Stimulated activated CD8-positive, alpha-beta memory T cell treated with anti-CD3 and anti-CD28 coated beads, Interleukin-4, amount 100 ng/mL, for 4 hours (primary cell): ENCODE results near the gene RPN2.

ENCODE experiments used
- DNase-seq, 2 donors: peaks; one replicate each; pipeline ENCODE4 v3.0.0-alpha.2; 2020; ENCODE audit warnings: low read depth in 2 of 2, low spot score in 1 of 2

The RPN2 gene

DNA sequence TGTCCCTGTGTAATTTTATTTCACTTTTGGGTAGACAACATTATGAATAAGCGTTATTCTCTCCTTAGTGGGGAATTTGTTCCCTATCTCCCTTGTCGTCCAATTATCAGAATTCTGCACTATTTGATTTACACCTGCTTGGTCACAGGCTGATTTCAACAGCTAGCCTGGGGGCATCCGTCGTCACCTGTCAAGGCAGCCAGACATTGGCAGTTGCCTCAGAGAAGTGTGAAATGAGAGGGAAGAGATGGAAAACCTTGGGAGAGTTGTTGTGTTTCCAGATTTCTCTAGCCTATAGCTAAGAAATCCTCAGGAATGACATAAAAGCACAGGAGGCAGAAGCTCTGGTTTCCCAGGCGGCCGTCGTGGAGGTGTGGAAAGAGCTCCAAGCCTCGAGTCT, 83.4 kb downstream of the RPN2 start:
- no peak for DNase-seq

DNA sequence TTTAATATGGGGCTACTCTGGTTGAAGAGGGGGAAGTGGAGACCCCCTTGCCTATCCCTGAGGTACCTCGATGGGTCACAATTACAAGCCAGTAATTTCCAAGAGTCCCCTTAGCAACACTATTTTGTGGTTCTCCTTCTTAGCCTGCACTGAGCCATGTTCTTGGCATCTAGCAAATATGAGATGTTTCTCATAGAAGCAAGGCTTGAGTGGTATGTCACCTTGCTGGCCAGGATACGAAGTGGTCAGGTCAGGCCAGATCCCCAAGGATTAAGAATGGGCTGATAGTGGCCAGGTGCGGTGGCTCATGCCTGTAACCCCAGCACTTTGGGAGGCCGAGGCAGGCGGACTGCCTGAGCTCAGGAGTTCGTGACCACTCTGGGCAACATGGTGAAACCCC, 84.6 kb downstream of the RPN2 start:
- no peak for DNase-seq

DNA sequence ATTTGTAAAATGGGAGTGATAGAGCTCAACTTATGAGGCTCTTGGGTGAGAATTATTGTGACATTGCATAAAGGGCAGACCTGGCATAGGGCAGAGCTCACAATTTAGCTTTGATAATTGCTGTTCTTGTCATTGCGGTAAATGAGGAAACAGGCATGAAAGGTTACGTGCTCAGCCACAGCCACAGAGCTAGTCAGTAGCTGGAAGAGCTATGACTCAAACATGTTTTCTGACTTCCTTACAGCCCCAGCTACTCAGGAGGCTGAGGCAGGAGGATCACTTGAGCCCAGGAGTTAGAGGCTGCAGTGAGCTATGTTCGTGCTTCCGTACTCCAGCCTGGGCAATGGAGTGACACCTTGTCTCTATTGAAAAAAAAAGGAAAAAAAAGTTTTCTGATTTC, 86.0 kb downstream of the RPN2 start:
- DNase-seq = no peak

DNA sequence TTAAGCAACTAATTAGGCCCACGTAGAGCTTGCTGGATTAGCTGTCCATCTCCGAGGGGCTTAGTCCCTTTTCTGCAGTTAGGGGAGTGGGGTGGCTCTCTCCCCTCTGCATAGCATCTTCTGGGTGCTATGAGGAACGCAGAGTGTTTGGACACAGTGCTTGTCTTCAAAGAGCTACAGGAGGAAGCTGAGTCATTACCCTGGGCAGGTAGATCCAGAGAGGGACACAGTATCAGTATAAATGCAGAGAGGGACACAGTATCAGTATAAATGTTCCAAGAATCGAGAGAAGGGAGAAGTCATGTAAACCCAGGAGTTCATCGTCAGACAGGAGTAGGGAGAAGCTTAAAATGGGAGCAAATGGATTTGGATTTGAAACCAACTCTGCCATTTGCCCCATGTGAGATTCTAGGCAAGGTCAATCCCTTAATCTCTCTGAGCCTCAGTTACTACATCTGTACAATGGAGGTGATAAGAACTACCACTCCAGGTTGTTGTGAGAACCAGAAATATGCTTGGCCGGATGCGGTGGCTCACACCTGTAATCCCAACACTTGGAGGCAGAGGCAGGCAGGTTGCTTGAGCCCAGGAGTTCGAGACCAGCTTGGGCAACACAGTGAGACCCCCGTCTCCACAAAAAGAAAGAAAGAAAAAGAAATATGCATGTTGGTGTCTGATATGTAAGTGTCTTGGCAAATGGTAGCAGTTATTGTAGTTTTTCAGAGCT, 88.0 kb downstream of the RPN2 start:
- DNase-seq = no peak

DNA sequence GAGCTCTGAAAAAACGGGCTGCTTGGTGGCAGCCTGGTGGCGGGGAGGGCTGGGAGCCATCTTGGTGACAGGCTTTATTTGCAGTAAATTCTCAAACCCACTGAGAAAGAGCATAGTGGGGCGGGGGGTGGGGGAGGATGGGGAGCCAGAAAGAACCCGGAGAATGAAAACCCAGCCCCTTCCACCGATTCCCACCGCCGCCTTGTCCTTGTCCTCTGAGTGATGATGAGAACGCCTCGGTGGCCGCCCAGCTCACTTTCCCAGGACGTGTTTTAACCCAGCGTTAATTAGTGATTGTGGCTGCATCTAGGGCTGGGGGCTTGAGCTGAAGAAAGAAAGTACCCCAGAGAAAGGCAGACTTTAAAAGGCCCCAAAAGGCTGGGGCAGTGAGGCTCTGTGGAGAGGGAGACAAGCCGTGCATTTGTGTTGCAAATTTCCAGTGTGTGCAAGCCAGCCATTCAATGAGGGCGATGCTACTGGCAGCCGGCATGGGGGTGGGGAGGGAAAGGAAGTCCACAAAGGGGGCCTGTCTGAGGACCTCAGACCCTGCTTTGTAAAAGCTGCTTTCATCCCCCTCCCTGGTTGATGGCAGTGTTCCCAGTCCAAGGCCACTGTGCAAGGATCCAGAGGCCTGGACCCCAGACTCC, 88.7 kb downstream of the RPN2 start:
- no peak for DNase-seq

DNA sequence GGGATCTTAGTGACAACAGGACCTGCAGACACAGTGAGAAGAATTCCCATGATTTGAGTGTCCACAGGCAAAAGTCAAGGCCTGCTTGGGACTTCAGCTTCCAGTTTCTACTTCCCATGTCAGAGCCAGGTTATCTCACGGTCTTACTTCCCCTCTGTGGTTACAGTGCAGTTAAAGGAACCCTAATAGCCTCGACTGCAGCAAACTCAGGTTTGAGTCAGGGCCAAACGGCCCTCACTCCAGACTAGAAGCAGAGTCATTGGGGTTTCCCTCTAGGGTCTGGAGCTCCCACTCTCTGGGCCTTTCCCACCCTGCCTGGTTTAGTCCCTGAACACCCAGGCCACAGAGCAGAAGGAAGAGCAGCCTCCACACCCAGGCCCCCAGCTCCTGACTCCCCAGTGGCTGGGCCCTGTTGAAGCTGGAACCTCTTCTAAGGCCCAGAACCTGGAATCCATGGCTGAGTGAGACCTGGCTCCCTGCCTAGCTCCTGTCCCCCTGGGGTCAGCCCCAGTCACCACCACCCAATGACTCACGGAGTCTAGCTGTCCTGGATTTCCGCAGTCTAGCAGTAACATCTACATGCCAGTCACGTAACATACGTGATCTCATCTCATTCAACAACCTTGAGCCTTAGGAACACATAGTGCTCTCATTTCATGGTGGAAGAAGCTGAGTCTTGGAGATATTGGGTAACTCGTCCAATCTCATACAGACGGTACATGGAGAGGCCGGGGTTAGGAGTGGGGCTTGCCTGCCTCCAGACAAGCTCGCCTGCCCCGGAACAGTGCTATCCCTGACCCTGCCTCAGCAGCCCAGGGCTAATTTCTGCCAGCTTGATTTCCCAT, 91.7 kb downstream of the RPN2 start:
- DNase-seq = no peak

DNA sequence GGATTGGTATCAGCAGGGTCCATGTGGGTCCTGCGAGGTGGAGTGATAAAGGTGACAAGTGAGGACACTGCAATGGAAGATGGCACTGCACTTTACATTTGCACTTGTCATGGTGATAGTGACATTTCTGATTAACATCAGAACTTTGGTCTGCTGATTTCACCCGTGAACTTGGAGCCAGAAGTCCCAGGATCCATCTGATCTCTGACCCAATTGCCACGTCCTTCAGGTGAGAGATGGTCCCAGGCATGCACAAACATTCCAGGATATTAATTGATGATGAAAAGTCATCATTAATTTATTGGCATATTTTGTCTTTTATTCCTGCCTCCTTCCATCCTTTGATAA, 92.3 kb downstream of the RPN2 start:
- no peak for DNase-seq

DNA sequence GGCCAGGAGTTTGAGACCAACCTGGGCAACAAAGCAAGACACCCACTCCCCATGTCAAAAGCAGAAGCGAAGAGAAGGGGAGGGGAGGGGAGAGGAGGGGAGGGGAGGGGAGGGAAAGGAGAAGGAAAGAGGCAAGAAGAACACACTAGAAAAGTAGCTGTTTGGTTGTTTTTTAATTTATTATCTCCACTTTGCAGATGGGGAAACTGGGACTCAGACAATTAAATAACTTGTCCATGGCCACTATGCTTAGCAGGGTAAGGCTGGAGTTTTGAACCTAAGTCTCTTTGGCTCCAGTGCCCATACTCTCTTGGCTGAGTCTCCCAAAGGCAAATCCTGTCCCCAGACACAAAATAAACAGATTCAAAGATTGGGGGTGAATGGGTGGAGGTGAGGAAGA, 94.9 kb downstream of the RPN2 start:
- DNase-seq = no peak

DNA sequence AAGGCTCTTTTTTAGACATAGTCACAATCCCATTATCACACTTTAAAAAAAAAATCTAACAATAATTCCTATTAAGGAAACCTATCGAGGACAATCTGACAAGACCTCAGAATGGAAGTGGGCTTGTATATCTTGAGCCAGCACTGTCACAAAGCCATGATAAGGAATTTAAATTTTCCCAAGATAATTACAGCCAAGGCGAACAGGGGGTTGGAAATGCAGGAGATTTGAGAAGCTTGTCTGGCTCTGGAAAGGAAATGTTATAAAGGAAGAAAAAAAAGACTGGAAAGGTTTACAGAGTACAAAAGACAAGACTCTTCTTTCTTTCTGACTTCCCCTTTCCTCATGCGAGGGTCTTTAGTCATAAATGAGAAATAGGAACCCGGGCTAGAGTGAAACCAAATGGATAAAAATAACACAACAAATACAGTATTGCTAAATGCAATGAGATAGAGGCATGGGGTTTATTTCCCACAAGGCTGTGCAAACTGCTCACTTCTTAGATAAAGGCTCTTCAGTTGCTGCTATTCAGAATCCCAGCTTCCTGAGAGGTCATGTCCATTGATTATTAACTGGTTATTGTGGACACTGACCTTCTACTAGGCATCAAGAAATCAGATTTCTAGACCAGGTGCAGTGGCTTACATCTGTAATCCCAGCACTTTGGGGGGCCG, 95.9 kb downstream of the RPN2 start:
- no peak for DNase-seq

DNA sequence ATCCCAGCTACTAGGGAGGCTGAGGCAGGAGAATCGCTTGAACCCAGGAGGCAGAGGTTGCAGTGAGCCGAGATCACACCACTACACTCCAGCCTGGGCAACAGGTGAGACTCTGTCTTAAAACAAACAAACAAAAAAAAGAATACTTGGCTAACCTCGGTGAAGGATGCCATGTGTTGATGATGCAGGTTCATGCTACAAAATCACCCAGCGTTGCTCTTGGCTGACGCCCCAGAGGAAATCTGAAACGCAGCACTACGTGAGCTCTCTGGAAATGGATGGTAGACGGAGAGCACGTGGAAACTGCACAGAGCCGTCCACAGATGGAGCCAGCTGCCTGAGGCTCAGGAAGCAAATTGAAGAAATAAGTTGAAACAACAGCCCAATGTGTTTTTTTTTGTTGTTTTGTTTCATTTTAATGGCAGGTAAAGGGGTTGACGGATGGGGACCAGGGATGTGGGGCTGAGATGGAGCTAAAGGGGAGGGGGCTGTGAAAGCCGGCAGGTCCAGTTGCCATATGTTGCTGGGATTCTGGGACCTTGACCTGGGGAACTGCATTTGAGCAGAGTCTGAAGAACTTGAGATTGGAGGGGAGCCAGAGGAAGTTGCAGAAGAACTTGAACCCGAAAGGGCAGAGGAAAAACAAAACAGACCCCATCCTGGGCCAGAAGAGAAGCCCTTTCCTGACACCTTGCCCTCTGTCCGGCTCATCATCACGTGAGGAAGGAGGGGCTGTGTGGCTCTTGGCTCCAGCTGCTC, 97.5 kb downstream of the RPN2 start:
- DNase-seq = no peak

DNA sequence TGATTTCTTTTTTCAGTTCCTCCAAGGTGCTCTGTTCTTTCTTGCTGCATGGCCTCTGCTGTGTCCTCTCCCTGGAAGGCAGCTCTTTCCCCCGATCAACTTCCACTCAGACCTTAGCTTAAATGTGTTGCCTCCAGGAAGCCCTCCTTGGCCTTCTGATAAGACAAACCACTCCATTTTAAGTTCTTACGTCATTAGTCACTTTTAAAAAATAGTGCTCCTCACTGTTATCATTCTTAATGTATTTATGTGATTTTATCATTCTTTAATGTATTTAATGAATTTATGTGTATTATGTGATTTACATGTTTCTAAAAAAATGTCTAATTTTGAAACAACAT, 98.1 kb downstream of the RPN2 start:
- no peak for DNase-seq

DNA sequence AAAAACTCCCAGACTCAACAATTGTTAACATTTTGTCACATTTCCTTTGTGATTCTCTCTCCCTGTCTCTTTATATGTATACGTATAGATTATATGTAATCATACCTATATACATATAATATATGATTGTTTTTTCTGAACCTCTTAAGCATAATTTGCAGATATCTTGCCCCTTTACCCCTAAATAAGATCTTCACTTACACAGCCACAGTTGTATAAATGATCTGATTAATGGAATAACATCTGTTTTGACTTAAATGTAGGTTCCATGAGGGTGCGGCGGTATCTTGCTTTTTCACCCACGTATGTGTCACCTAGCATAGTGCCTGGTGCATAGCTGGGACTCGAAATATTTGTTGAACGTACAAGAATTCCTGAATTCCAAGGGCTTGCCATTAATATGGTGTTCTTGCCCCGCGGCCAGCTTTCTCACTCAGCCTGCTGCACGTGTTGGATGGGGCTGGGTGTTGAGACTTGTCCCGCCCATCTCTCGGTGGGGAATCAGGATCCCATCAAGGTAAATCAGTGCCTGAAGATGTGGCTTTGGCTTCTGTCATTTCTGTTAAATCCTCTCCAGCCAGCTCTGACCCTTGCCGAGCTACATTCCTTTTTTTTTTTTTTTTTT, 99.9 kb downstream of the RPN2 start:
- DNase-seq = no peak

DNA sequence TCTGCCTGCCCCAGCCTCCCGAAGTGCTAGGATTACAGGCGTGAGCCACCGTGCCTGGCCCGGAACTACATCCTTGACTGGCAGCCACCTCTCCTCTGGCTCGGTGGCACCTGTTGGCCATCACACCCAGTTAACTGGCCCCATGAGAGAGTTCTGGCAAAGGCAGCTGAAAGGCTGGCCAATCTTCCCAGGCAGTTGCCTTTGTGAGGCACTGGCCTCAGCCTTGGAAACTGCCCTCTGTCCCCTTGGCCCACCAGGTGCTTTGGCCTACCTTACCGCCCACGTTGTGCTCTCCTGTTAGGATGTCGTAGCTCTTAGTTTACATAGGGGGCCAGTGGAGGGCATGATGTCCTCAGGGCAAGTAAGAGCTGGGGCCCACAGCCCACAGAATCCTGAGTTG, 100.7 kb downstream of the RPN2 start:
- DNase-seq = no peak

DNA sequence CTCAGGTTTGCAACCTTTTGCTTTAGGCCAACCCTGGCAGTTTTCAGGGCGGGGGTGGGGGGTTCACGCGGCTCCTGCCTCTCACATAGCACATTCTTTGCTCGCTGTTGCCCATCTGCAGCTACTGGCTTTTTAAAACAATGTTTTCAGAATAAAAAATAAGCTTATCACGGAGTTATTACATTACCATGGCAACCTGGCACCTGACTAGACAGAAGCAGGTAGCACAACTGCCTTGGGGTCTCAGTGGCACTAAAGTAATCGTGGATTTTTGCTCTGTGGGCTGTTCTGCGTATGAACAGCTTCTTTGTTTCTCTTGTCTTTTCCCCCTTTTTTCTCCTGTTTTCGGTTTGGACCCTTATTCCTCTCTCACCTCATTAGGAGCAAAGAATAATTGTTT, 101.3 kb downstream of the RPN2 start:
- DNase-seq = no peak

DNA sequence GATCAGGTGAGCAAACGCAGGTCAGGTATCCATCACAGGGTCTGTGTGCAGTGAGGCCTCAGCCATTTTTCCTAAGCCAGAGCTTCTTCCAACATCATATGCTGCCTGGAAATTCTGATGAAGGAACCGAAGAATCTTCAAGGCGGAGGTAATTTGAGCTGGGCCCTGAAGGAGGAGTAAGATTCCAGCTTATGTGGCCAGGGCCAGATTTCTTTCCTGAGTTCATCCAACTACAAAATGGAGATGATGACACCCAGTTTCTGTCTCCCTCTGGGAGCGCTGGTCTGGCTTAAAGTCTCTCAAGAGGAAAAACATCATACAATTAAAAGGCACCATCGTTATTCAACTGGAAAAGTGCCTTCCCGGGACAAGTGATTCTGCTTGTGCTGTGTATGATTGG, 103.4 kb downstream of the RPN2 start:
- no peak for DNase-seq

DNA sequence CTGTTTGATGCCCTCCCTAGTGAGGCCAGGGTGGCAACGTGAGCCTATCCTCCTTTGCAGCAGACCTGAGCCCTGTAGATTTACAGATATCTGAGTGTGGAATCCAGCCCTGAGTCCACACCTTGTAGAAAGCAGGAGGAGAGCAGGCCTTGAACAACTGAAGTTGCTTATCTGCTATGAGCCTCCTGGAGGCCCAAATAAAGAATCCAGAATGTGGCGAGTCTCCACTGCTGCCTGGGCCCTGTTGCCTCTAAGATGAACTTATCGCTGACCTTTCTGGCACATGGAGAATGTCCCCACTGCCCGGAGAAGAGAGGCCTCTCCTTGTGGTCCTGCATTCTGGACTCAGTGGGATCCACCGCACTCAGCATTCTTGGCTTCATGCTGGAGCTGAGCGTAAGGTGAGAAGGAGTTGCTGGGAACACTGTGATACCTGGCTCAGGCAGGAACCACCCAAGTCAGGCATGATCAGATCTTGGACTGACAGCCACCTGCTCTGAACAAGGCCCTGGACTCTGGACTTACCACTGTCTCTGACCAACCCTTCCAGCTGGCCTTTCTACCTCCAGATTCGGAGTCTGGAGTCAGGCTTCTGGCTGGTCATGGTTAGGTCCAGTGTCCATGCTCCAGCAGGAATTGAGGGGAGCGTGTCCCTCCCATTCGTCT, 104.5 kb downstream of the RPN2 start:
- DNase-seq = no peak

DNA sequence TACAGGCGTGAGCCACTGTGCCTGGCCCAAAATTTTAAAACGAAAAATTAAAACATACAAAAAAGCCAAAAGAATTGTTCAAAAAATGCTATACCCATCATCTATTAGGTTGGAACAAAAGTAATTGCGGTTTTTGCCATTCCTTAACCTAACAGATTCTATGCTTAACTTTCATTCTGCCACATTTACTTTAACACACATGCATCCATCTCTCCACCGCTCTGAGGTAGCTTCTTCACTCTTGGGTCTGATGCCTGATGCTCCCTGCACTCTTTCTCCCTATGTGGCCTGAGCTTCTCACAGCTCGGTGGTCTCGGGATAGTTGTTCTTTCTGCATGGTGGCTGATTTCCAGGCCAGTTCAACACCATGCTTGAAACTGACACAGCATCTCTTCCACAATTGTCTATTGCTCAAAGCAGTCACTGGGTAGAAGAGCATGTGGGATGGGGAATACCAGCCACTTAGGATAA, 105.6 kb downstream of the RPN2 start:
- DNase-seq = no peak

DNA sequence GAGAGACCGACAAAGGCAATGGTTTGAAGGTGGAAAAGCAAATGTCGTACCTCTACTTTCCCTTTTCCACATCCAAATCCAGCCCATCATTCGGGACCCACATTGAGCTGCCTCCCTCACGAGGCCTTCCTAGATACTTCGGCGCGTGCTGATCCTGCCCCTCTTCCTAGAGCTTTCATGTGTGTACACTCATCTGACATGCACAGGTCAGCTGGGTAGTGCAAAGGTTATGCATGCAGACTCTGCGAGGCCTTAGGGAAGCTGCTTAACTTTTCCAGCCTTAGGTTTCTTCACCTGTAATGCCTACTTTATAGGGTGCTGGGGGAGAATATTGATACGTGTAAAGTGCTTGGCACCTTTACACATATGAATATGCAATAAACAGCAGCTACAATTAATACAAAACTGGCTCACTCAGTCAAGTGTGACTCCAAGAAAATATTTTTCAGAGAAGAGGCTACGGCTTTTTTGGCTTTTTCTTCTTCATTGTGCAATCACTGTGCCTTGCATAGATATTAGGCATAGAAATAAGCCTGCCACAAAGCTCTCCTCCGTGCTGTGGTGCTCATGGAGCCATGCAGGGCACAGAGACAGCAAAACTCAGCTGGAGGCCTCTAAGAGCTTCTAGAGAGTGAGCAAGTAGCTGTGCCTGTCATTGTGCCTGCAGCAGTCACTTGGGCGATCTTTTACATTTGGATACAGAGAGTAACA, 106.7 kb downstream of the RPN2 start:
- DNase-seq = no peak

DNA sequence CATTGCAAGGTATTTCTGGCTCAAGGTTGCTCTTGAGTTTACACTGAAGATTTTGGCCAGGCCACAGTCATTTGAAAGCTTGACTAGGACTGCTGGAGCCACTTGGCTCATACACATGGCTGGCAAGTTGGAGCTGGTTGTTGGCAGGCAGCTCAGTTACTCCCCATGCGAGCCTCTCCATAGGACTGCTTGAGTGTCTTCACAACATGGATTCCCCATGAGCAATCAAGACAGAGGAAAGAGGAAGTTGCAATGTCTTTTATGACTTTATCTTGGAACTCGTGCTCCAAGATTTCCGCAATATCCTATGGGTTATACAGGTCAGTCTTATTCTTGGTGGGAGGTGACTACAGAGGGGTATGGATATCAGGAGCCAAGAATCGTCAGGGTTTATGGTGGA, 109.0 kb downstream of the RPN2 start:
- no peak for DNase-seq
